GM12878 (cell line): ENCODE data around the gene BCAS3.

Source experiments
- ATF7 ChIP-seq: fragments of 450-650 bp; IDR thresholded peaks from 2 replicates; pipeline ENCODE4 v1.6.1; 2016; ENCODE audit warnings: low read depth, mild to moderate bottlenecking
- CHD2 ChIP-seq: IDR thresholded peaks from 2 replicates; pipeline ENCODE4 v1.6.1; 2011; ENCODE audit warnings: low read depth, low read length, improper control_type of control experiment, borderline replicate concordance
- GABPA ChIP-seq: IDR thresholded peaks from 2 replicates; pipeline ENCODE4 v1.6.1; 2014; ENCODE audit warnings: antibody characterized with exemption, low read depth, mild to moderate bottlenecking, inconsistent platforms
- KDM1A ChIP-seq: fragments of 200-600 bp; sonication (generic); IDR thresholded peaks from 2 replicates; pipeline ENCODE4 v1.6.1; 2016; ENCODE audit warnings: borderline replicate concordance
- MXI1 ChIP-seq: fragments of 150-350 bp; IDR thresholded peaks from 2 replicates; pipeline ENCODE4 v1.6.1; 2011; ENCODE audit warnings: low read depth, mild to moderate bottlenecking, inconsistent platforms, low read length, improper control_type of control experiment
- POLR2A ChIP-seq: IDR thresholded peaks from 2 replicates; pipeline ENCODE4 v1.6.1; 2011; ENCODE audit warnings: low read depth, mild to moderate bottlenecking, low read length
- ZSCAN29 ChIP-seq: fragments of 450-650 bp; IDR thresholded peaks from 2 replicates; pipeline ENCODE4 v1.6.1; 2017; ENCODE audit warnings: mild to moderate bottlenecking, moderate library complexity
- TF ChIP-seq, protein P1 (sequence below): IDR thresholded peaks from 2 replicates; pipeline ENCODE4 v1.6.1; 2011; ENCODE audit warnings: low read depth, mild to moderate bottlenecking, low read length, moderate library complexity, borderline replicate concordance; ENCODE audit errors: extremely low read depth
- TF ChIP-seq, protein P2 (sequence below): fragments of 450-650 bp; formaldehyde crosslinking; IDR thresholded peaks from 2 replicates; pipeline ENCODE4 v1.4.0; 2020; ENCODE audit warnings: mild to moderate bottlenecking, moderate library complexity
- TF ChIP-seq, protein P3 (sequence below): IDR thresholded peaks from 2 replicates; pipeline ENCODE4 v1.6.1; 2011; ENCODE audit warnings: borderline replicate concordance, low read depth, mild to moderate bottlenecking, moderate library complexity, mixed read lengths, low read length; ENCODE audit not compliant: insufficient read depth; ENCODE audit errors: extremely low read length
- TF ChIP-seq, protein P4 (sequence below), 3 experiments: IDR thresholded peaks in 2 of 3; conservative IDR thresholded peaks in 1 of 3; 2 replicates each; pipeline ENCODE4 v1.5.1; 2011; ENCODE audit warnings: low read depth in 3 of 3, low read length in 3 of 3, mild to moderate bottlenecking in 3 of 3, control low read depth in 2 of 3, moderate library complexity in 2 of 3, inconsistent platforms in 1 of 3, mixed read lengths in 1 of 3; ENCODE audit not compliant: control insufficient read depth in 2 of 3, insufficient read depth in 1 of 3; ENCODE audit errors: extremely low read depth in 1 of 3

DNA sequence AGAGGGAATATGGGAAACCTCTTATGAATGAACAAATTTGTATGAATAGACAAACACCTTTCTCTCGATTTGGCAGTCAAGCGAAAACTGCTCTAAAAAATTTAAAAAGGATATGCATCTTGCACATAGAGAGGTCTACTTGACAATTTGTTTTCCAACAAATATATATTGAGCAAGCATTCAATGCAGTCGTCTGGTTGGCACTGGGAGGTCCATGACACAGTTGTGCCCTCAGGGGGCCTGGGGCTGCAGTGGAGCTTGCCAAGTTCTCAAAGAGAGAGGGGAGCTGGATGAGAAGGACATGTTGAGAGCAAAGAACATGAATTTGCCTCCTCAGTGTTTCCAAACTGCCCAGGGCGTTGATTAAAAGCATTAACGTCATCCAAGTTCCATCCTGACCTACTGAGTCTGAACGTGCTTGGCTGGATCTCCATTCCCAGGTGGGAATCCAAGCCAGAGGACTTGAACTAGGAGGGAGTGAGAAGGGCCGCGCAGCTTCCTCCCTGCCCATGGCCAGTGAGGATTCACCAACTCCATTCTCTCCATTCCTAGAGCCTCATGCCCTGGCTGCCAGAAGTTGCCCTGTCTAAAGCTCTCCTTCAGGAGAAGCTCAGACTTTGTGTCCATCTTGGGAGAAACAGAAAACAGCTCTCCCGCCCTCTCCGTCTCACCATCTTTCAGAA is 746.5 kb downstream of the BCAS3 start:
- no peak for TF ChIP-seq POLR2A
- no peak for TF ChIP-seq CHD2
- no peak for TF ChIP-seq ATF7
- TF ChIP-seq, protein P1, sequence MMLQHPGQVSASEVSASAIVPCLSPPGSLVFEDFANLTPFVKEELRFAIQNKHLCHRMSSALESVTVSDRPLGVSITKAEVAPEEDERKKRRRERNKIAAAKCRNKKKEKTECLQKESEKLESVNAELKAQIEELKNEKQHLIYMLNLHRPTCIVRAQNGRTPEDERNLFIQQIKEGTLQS: no peak
- TF ChIP-seq ZSCAN29: no peak
- no peak for TF ChIP-seq MXI1
- TF ChIP-seq, protein P2, sequence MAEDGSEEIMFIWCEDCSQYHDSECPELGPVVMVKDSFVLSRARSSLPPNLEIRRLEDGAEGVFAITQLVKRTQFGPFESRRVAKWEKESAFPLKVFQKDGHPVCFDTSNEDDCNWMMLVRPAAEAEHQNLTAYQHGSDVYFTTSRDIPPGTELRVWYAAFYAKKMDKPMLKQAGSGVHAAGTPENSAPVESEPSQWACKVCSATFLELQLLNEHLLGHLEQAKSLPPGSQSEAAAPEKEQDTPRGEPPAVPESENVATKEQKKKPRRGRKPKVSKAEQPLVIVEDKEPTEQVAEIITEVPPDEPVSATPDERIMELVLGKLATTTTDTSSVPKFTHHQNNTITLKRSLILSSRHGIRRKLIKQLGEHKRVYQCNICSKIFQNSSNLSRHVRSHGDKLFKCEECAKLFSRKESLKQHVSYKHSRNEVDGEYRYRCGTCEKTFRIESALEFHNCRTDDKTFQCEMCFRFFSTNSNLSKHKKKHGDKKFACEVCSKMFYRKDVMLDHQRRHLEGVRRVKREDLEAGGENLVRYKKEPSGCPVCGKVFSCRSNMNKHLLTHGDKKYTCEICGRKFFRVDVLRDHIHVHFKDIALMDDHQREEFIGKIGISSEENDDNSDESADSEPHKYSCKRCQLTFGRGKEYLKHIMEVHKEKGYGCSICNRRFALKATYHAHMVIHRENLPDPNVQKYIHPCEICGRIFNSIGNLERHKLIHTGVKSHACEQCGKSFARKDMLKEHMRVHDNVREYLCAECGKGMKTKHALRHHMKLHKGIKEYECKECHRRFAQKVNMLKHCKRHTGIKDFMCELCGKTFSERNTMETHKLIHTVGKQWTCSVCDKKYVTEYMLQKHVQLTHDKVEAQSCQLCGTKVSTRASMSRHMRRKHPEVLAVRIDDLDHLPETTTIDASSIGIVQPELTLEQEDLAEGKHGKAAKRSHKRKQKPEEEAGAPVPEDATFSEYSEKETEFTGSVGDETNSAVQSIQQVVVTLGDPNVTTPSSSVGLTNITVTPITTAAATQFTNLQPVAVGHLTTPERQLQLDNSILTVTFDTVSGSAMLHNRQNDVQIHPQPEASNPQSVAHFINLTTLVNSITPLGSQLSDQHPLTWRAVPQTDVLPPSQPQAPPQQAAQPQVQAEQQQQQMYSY (CRISPR knock-in tag): no peak
- TF ChIP-seq, protein P3, sequence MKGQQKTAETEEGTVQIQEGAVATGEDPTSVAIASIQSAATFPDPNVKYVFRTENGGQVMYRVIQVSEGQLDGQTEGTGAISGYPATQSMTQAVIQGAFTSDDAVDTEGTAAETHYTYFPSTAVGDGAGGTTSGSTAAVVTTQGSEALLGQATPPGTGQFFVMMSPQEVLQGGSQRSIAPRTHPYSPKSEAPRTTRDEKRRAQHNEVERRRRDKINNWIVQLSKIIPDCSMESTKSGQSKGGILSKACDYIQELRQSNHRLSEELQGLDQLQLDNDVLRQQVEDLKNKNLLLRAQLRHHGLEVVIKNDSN: no peak
- no peak for TF ChIP-seq KDM1A
- TF ChIP-seq, protein P4, sequence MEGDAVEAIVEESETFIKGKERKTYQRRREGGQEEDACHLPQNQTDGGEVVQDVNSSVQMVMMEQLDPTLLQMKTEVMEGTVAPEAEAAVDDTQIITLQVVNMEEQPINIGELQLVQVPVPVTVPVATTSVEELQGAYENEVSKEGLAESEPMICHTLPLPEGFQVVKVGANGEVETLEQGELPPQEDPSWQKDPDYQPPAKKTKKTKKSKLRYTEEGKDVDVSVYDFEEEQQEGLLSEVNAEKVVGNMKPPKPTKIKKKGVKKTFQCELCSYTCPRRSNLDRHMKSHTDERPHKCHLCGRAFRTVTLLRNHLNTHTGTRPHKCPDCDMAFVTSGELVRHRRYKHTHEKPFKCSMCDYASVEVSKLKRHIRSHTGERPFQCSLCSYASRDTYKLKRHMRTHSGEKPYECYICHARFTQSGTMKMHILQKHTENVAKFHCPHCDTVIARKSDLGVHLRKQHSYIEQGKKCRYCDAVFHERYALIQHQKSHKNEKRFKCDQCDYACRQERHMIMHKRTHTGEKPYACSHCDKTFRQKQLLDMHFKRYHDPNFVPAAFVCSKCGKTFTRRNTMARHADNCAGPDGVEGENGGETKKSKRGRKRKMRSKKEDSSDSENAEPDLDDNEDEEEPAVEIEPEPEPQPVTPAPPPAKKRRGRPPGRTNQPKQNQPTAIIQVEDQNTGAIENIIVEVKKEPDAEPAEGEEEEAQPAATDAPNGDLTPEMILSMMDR (IDR thresholded peaks at IDR 0.05 in 2 of 3, conservative IDR thresholded peaks at IDR 0.05 in 1 of 3; ENCODE audit: control insufficient read depth in 2 of 3, extremely low read depth in 1 of 3, insufficient read depth in 1 of 3, low read depth in 3 of 3, low read length in 3 of 3): no peak
- TF ChIP-seq GABPA: no peak
